H1 (cell line): ENCODE results near the gene FOSL2. TPM values are rescaled to one million over a fixed set of nuclear protein-coding genes. Genes with fewer than 3 reads are reported as not detected.

Experiments used
- CTCF ChIA-PET: fragments of 300-600 bp; sonication (Branson Sonifier 250); formaldehyde crosslinking; loops from one replicate; lab custom pipeline; 2021; ENCODE audit not compliant: partially characterized antibody; lab: Charles Lee
- POLR2A ChIA-PET: fragments of 300-600 bp; sonication (Branson Sonifier 250); formaldehyde crosslinking; loops from one replicate; lab custom pipeline; 2021; ENCODE audit warnings: inconsistent platforms; ENCODE audit not compliant: partially characterized antibody; lab: Charles Lee
- DNase-seq, 2 experiments: peaks; one replicate each; pipeline versions ENCODE4 v3.0.0 to v3.0.0-alpha.2; 2010 to 2022; ENCODE audit warnings: low spot score in 2 of 2, low read depth in 1 of 2, mixed read lengths in 1 of 2
- FAIRE-seq: peaks from 2 replicates; lab custom pipeline; 2011; peaks lifted over from hg19 to GRCh38; lab: Jason Lieb, UNC
- H2AFZ ChIP-seq: 2 replicates; pipeline ENCODE4 v1.8.1; 2012; ENCODE audit warnings: low read length, inconsistent platforms
- H2AK5ac ChIP-seq: 2 replicates; pipeline ENCODE4 v1.6.1; 2013; ENCODE audit warnings: low read depth, low read length
- H2BK120ac ChIP-seq: replicated peaks from 2 replicates; pipeline ENCODE3; 2013; ENCODE audit warnings: low read depth, low read length, inconsistent platforms
- H2BK12ac ChIP-seq: 2 replicates; pipeline ENCODE4 v1.6.1; 2013; ENCODE audit warnings: low read depth, low read length
- H2BK15ac ChIP-seq: 2 replicates; pipeline ENCODE4 v1.6.1; 2013; ENCODE audit warnings: low read length
- H2BK20ac ChIP-seq: 2 replicates; pipeline ENCODE4 v1.6.1; 2013; ENCODE audit warnings: low read length
- H2BK5ac ChIP-seq: 2 replicates; pipeline ENCODE4 v1.6.1; 2013; ENCODE audit warnings: low read depth, low read length
- H3K14ac ChIP-seq: 2 replicates; pipeline ENCODE4 v1.6.1; 2013; ENCODE audit warnings: inconsistent platforms; ENCODE audit not compliant: insufficient read length
- H3K18ac ChIP-seq: 2 replicates; pipeline ENCODE4 v1.6.1; 2013; ENCODE audit warnings: low read length; ENCODE audit errors: extremely low read depth
- H3K23ac ChIP-seq: 2 replicates; pipeline ENCODE4 v1.6.1; 2013; ENCODE audit warnings: inconsistent platforms; ENCODE audit not compliant: insufficient read length
- H3K23me2 ChIP-seq: 2 replicates; pipeline ENCODE4 v1.6.1; 2013; ENCODE audit warnings: low read depth, low read length
- H3K27ac ChIP-seq: 2 replicates; pipeline ENCODE4 v1.6.1; 2011; ENCODE audit warnings: low read depth, low read length, inconsistent platforms
- H3K27me3 ChIP-seq, 4 experiments: replicated peaks in 1 of 4; 1 replicate in 1 of 4; 2 replicates in 3 of 4; pipeline versions ENCODE4 v1.6.1 to v1.8.1; 2011 to 2013; ENCODE audit warnings: low read length in 3 of 4, mild to moderate bottlenecking in 3 of 4, inconsistent platforms in 2 of 4, mixed read lengths in 2 of 4, moderate library complexity in 1 of 4; ENCODE audit not compliant: control insufficient read depth in 3 of 4, insufficient read depth in 3 of 4; ENCODE audit errors: extremely low read depth in 1 of 4
- H3K36me3 ChIP-seq, 4 experiments: 2 replicates each; pipeline versions ENCODE4 v1.6.1 to v1.8.1; 2011 to 2013; ENCODE audit warnings: mild to moderate bottlenecking in 4 of 4, low read length in 3 of 4, moderate library complexity in 2 of 4, control low read depth in 1 of 4, inconsistent platforms in 1 of 4; ENCODE audit not compliant: insufficient read depth in 4 of 4, control insufficient read depth in 2 of 4
- H3K4ac ChIP-seq: replicated peaks from 2 replicates; pipeline ENCODE3; 2013; ENCODE audit warnings: low read length, low read depth, mixed read lengths, inconsistent platforms; ENCODE audit not compliant: insufficient read length
- H3K4me1 ChIP-seq, 4 experiments: replicated peaks in 1 of 4; 1 replicate in 1 of 4; 2 replicates in 3 of 4; pipeline versions ENCODE4 v1.6.1 to v1.8.1; 2011 to 2013; ENCODE audit warnings: low read length in 3 of 4, inconsistent platforms in 2 of 4, mixed read lengths in 1 of 4; ENCODE audit not compliant: insufficient read depth in 4 of 4, control insufficient read depth in 3 of 4
- H3K4me2 ChIP-seq, 2 experiments: 2 replicates each; pipeline versions ENCODE4 v1.6.1 to v1.8.1; 2011 to 2013; ENCODE audit warnings: low read depth in 2 of 2, low read length in 2 of 2, control low read depth in 1 of 2, inconsistent platforms in 1 of 2, mild to moderate bottlenecking in 1 of 2; ENCODE audit not compliant: insufficient read depth in 1 of 2
- H3K4me3 ChIP-seq, 4 experiments: fragments of 200-600, 300-600 bp in 1 of 4; sonication (generic), shearing (Covaris generic), sonication (Bioruptor Twin) in 1 of 4; 2 replicates each; pipeline versions ENCODE4 v1.5.1 to v1.8.1; 2011 to 2016; ENCODE audit warnings: low read length in 4 of 4, low read depth in 3 of 4, control low read depth in 2 of 4, inconsistent platforms in 2 of 4, mild to moderate bottlenecking in 2 of 4, mixed read lengths in 1 of 4, moderate library complexity in 1 of 4; ENCODE audit not compliant: insufficient read depth in 2 of 4; ENCODE audit errors: extremely low read depth in 1 of 4
- H3K56ac ChIP-seq: replicated peaks from 2 replicates; pipeline ENCODE3; 2013; ENCODE audit warnings: low read depth, mild to moderate bottlenecking, mixed read lengths, low read length, inconsistent platforms; ENCODE audit not compliant: insufficient read length
- H3K79me1 ChIP-seq: 2 replicates; pipeline ENCODE4 v1.6.1; 2013; ENCODE audit warnings: low read depth, low read length, control low read depth
- H3K79me2 ChIP-seq, 2 experiments: 2 replicates each; pipeline versions ENCODE4 v1.6.1 to v1.8.1; 2012 to 2013; ENCODE audit warnings: low read length in 2 of 2, mild to moderate bottlenecking in 2 of 2, inconsistent platforms in 1 of 2; ENCODE audit not compliant: insufficient read depth in 2 of 2, control insufficient read depth in 1 of 2
- H3K9ac ChIP-seq, 4 experiments: replicated peaks in 1 of 4; 1 replicate in 1 of 4; 2 replicates in 3 of 4; pipeline versions ENCODE4 v1.6.1 to v1.8.1; 2011 to 2013; ENCODE audit warnings: low read depth in 3 of 4, low read length in 3 of 4, control low read depth in 2 of 4, mild to moderate bottlenecking in 2 of 4, moderate library complexity in 2 of 4, inconsistent platforms in 1 of 4; ENCODE audit errors: extremely low read depth in 1 of 4
- H3K9me3 ChIP-seq, 2 experiments: 2 replicates each; pipeline versions ENCODE4 v1.6.1 to v1.8.1; 2012 to 2013; ENCODE audit warnings: mild to moderate bottlenecking in 2 of 2, moderate library complexity in 2 of 2, control low read depth in 1 of 2, inconsistent platforms in 1 of 2, low read depth in 1 of 2, low read length in 1 of 2, mixed read lengths in 1 of 2; ENCODE audit not compliant: insufficient read depth in 2 of 2
- H4K20me1 ChIP-seq, 2 experiments: replicated peaks in 1 of 2; 2 replicates each; pipeline versions ENCODE3 to v1.8.1; 2011 to 2013; ENCODE audit warnings: inconsistent platforms in 2 of 2, low read length in 2 of 2, mild to moderate bottlenecking in 1 of 2; ENCODE audit not compliant: insufficient read depth in 2 of 2, control insufficient read depth in 1 of 2
- H4K5ac ChIP-seq: 2 replicates; pipeline ENCODE4 v1.6.1; 2013; ENCODE audit warnings: low read length, low read depth, mixed read lengths, inconsistent platforms; ENCODE audit not compliant: insufficient read length
- H4K8ac ChIP-seq: 2 replicates; pipeline ENCODE4 v1.8.0; 2013; ENCODE audit warnings: mild to moderate bottlenecking, moderate library complexity, low read length, inconsistent platforms; ENCODE audit not compliant: insufficient read depth; ENCODE audit errors: extremely low read depth
- H4K91ac ChIP-seq: replicated peaks from 2 replicates; pipeline ENCODE3; 2013; ENCODE audit warnings: low read length, mixed read lengths, inconsistent platforms; ENCODE audit not compliant: insufficient read length
- ASH2L ChIP-seq: fragments of 200-600, 300-600 bp; sonication (generic); IDR thresholded peaks from one replicate; pipeline ENCODE4 v1.7.1; 2017; ENCODE audit warnings: low read length
- BRCA1 ChIP-seq: IDR thresholded peaks from 2 replicates; pipeline ENCODE4 v1.6.1; 2012; ENCODE audit warnings: low read depth, low read length, improper control_type of control experiment
- CBX5 ChIP-seq: fragments of 300-800, 300-1000 bp; sonication (generic); IDR thresholded peaks from 2 replicates; pipeline ENCODE4 v1.7.1; 2016; ENCODE audit warnings: antibody characterized with exemption, low read length, low read depth
- CHD1 ChIP-seq: IDR thresholded peaks from 2 replicates; pipeline ENCODE4 v1.6.1; 2012; ENCODE audit warnings: low read depth, low read length, improper control_type of control experiment
- CHD2 ChIP-seq: IDR thresholded peaks from 2 replicates; pipeline ENCODE4 v1.6.1; 2012; ENCODE audit warnings: low read length, improper control_type of control experiment
- FOSL1 ChIP-seq: IDR thresholded peaks from 2 replicates; pipeline ENCODE4 v1.6.1; 2011; ENCODE audit warnings: mild to moderate bottlenecking, low read depth, low read length, moderate library complexity; ENCODE audit not compliant: insufficient read depth
- GTF2F1 ChIP-seq: IDR thresholded peaks from 2 replicates; pipeline ENCODE4 v1.6.1; 2012; ENCODE audit warnings: low read depth, low read length, improper control_type of control experiment, borderline replicate concordance
- HDAC6 ChIP-seq: IDR thresholded peaks from one replicate; pipeline ENCODE4 v1.7.1; 2012; ENCODE audit warnings: low read depth, mild to moderate bottlenecking, inconsistent platforms, low read length, moderate library complexity
- RAD21 ChIP-seq, 2 experiments: IDR thresholded peaks in 1 of 2; conservative IDR thresholded peaks in 1 of 2; 2 replicates each; pipeline ENCODE4 v1.6.1; 2011; ENCODE audit warnings: low read depth in 2 of 2, low read length in 2 of 2, improper control_type of control experiment in 1 of 2, inconsistent platforms in 1 of 2, mild to moderate bottlenecking in 1 of 2, moderate library complexity in 1 of 2
- RNF2 ChIP-seq: fragments of 200-900, 300-1000 bp; sonication (generic); IDR thresholded peaks from 2 replicates; pipeline ENCODE4 v1.7.1; 2016; ENCODE audit warnings: borderline replicate concordance, low read depth, mild to moderate bottlenecking, antibody characterized with exemption, low read length; ENCODE audit not compliant: poor library complexity, severe bottlenecking; ENCODE audit errors: missing control alignments
- SIX5 ChIP-seq: IDR thresholded peaks from 2 replicates; pipeline ENCODE4 v1.6.1; 2011; ENCODE audit warnings: mild to moderate bottlenecking, low read depth, low read length
- TCF12 ChIP-seq: IDR thresholded peaks from 2 replicates; pipeline ENCODE4 v1.6.1; 2011; ENCODE audit warnings: low read depth, mild to moderate bottlenecking, low read length
- ZNF274 ChIP-seq: IDR thresholded peaks from 2 replicates; pipeline ENCODE4 v1.7.0; 2012; ENCODE audit warnings: low read length, borderline replicate concordance; ENCODE audit errors: extremely low read depth
- WGBS, 2 experiments: shearing (Covaris generic) in 1 of 2; methylation state at CpG; one replicate each; pipeline versions ENCODE4 v1.1.6 to v1.1.7; 2013 to 2015; ENCODE audit warnings: low lambda C conversion rate in 2 of 2, mixed read lengths in 2 of 2, inconsistent platforms in 1 of 2, low coverage in 1 of 2, missing lambda C conversion rate in 1 of 2; ENCODE audit not compliant: insufficient replicate concordance in 2 of 2, insufficient coverage in 1 of 2, insufficient read length in 1 of 2; ENCODE audit errors: extremely low coverage in 1 of 2, missing lambda C conversion rate in 1 of 2; 5-methylcytosine and 5-hydroxymethylcytosine counted together
- polyA plus RNA-seq, 7 experiments: library from polyadenylated mRNA; depleted of rRNA in 3 of 7; stranded (reverse) in 5 of 7; unstranded in 2 of 7; fragments of >200 nt in 5 of 7; fragments of 200-250 nt in 2 of 7; gene quantifications; 1 replicate in 5 of 7; 2 replicates in 1 of 7; 4 replicates in 1 of 7; pipeline versions ENCODE4 v1.2.1 to v1.2.3, GENCODE V29; 2011 to 2013; ENCODE audit warnings: missing spikeins in 2 of 7, mixed read lengths in 2 of 7
- total RNA-seq: library from RNA; stranded (reverse); fragmentation: NEBNext Ultra II Directional; extraction: Animal tissue kit (Norgen Biotek cat#: 25700); gene quantifications from 2 replicates; pipeline ENCODE4 v1.2.1, GENCODE V29; 2021
- TF ChIP-seq, protein P1 (sequence below): IDR thresholded peaks from 2 replicates; pipeline ENCODE4 v1.6.1; 2011; ENCODE audit warnings: low read depth, mild to moderate bottlenecking, low read length; ENCODE audit not compliant: insufficient read depth

Gene FOSL2
- total and polyA plus RNA-seq, 2 of the 8 experiments (the other 6 are each of a cell fraction or from before 2014, with no cell fraction given) = 1.5 to 4.5 TPM

GRCh38 chr2:28364610-28365009, 28.0 kb upstream of the FOSL2 start:
- Histone ChIP-seq H2BK15ac (no peak overlapping the region), H4K20me1 (no peaks in the 10 kb centered on the region), H3K14ac (no peak overlapping the region), H3K18ac (no peak overlapping the region), H2BK12ac (no peak overlapping the region), H3K4ac (no peak overlapping the region), H2AK5ac (no peak overlapping the region), H2BK120ac (no peak overlapping the region), H3K27ac (no peak overlapping the region), H3K23ac (no peak overlapping the region), H4K5ac (no peak overlapping the region), H2AFZ (no peak overlapping the region), H3K9me3 (no peaks in the 10 kb centered on the region), H3K56ac (no peak overlapping the region), H3K4me1 (peaks cover 0 to 3% (median 0%) of the 10 kb centered on the region in 4 experiments; a peak in 1 of 7 replicates), H2BK5ac (no peak overlapping the region), H3K4me2 (no peak overlapping the region), H3K4me3 (no peak overlapping the region), H4K91ac (no peak overlapping the region), H3K79me2 (no peaks in the 10 kb centered on the region), H3K27me3 (no peaks in the 10 kb centered on the region; a peak in 1 of 7 replicates), H2BK20ac (no peak overlapping the region), H3K79me1 (no peaks in the 10 kb centered on the region), H4K8ac (no peak overlapping the region), H3K36me3 (no peaks in the 10 kb centered on the region), H3K9ac (no peak overlapping the region), H3K23me2 (no peaks in the 10 kb centered on the region)
- DNase-seq (no peak), FAIRE-seq (no peak)
- POLR2A ChIA-PET = interaction anchor here (1.7 kb wide), 1 partner anchor 26 kb away, joined by 5 read pairs; no protein-coding TSS in a partner anchor
- CTCF ChIA-PET = interaction anchor here (0.7 to 1.0 kb wide), 2 partner anchors 31 to 49 kb away, joined by 3 to 4 read pairs; no protein-coding TSS in a partner anchor
- WGBS, 2 experiments = 89% methylated on average over 3 of the region's 3 CpGs; no CpG with 5 or more reads in 1 of the 2 experiments
- no peak for TF ChIP-seq TCF12
- no peak for TF ChIP-seq GTF2F1
- TF ChIP-seq RAD21 (IDR thresholded peaks at IDR 0.05 in 1 of 2, conservative IDR thresholded peaks at IDR 0.05 in 1 of 2; ENCODE audit: low read depth in 2 of 2, low read length in 2 of 2) = no peak
- TF ChIP-seq RNF2 = no peak
- TF ChIP-seq SIX5 = no peak
- TF ChIP-seq CHD2 = no peak
- TF ChIP-seq CBX5 = no peak
- TF ChIP-seq HDAC6 = no peak
- no peak for TF ChIP-seq BRCA1
- TF ChIP-seq ASH2L = no peak
- no peak for TF ChIP-seq CHD1
- no peak for TF ChIP-seq ZNF274
- TF ChIP-seq, protein P1, sequence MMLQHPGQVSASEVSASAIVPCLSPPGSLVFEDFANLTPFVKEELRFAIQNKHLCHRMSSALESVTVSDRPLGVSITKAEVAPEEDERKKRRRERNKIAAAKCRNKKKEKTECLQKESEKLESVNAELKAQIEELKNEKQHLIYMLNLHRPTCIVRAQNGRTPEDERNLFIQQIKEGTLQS = no peak
- TF ChIP-seq FOSL1 = no peak
